ENCODE data around the gene NPEPL1.

NPEPL1 gene

DNA sequence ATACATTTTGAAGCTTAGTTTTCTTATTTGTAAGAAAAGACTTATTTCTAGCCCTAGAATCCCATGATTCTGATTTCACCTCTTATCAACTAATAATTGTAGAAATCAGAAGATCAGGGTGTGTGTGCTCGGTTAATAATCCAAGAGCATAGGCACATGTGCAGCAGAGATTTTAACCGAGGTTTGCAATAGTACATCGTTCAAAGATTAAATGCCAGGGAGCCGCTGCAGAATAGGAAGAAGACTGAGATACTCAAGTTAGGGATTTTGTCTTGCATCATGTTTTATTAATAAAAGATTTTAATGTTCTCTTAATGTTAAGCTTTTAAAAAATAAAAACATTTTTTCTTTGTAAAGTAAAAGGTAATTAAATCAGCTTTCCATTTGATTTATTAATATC is 34.6 kb upstream of the NPEPL1 start:
- no peak for DNase-seq (ENCODE audit: low read depth, low spot score)

GRCh38 chr20:58658760-58659159 is 33.8 kb upstream of the NPEPL1 start:
- DNase-seq (ENCODE audit: low read depth, low spot score) = no peak

DNA sequence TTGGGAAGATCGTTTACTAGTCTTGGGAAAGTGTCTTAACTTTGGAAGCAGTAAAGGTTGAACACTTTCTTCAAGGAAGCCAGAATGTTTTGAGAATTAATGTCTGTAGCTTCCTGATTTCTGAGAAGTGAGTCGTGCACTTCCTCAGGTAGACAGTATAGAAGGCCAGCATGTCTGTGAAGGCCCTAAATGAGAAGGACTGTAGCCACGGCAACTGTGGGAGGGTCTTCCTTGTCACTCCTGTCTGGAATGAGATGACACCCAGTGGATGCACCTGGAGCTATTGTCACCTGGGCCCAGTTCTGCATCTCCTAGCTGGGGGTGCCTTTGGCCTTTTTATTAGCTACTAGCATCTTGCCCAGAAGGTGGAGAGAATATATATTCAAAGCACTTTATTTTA is 32.8 kb upstream of the NPEPL1 start:
- no peak for DNase-seq (ENCODE audit: low read depth, low spot score)

- no peak for DNase-seq (ENCODE audit: low read depth, low spot score)
Observed at GRCh38 chr20:58660855-58661597, 31.6 kb upstream of the NPEPL1 start.

GRCh38 chr20:58661598-58662473 is 30.8 kb upstream of the NPEPL1 start:
- no peak for DNase-seq (ENCODE audit: low read depth, low spot score)

DNA sequence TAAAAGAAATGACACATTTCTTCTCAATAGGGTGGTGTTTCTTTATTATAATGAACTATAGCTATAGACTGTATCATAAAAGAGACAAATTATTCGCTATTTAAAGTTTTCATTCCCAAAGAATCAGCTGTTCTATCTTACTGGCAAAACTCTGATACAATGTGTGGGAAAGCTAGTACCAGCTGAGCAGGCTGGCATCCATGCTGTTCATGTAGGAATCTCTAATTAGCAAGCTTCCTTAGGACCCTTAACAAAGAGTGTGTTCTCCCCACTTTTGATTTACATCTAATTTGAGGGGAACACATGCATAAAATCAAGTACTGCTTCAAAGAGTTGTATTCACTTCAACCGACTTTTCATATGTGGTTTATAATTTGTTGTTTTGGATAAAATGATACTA is 28.3 kb upstream of the NPEPL1 start:
- no peak for DNase-seq (ENCODE audit: low read depth, low spot score)

GRCh38 chr20:58664883-58665282 is 27.7 kb upstream of the NPEPL1 start:
- no peak for DNase-seq (ENCODE audit: low read depth, low spot score)

- DNase-seq (ENCODE audit: low read depth, low spot score) = no peak
Observed at GRCh38 chr20:58665606-58666005, 27.0 kb upstream of the NPEPL1 start.

DNA sequence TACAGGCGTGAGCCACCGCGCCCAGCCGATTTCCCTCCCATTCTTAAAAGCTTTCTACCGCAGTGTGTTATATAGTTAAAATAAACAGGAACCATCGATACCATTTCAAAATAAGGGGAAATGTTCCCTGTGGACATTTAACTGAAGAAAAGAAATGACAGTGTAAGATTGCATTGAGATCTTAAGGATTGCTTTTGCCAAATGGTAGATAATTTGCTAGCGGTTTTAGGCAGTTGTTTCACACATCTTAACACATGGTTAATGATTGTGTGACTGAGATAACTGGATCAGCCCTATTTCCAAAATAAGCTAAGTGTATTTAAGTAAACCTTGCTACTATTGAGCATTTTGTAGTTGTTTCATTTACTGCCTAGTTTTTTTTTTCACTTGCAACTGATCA is 25.9 kb upstream of the NPEPL1 start:
- no peak for DNase-seq (ENCODE audit: low read depth, low spot score)

DNA sequence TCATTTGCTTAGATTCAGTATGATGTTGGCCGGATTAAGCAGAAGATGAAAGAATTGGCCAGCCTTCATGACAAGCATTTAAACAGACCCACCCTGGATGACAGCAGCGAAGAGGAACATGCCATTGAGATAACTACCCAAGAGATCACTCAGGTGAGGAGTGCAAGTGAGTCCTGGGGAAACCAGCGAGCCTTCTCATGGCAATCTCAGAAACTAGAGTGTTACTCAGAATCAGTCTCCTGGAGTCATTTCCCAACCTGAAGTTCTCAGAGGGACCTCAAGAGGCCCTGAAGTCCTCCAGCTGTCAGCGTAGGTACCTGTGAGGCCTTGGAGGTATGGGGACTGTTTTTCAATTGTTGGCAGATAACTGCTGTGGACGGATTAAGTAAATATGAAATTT is 24.6 kb upstream of the NPEPL1 start:
- DNase-seq (ENCODE audit: low read depth, low spot score) = no peak

- DNase-seq (ENCODE audit: low read depth, low spot score) = no peak
Observed at GRCh38 chr20:58668901-58669286, 23.7 kb upstream of the NPEPL1 start.

DNA sequence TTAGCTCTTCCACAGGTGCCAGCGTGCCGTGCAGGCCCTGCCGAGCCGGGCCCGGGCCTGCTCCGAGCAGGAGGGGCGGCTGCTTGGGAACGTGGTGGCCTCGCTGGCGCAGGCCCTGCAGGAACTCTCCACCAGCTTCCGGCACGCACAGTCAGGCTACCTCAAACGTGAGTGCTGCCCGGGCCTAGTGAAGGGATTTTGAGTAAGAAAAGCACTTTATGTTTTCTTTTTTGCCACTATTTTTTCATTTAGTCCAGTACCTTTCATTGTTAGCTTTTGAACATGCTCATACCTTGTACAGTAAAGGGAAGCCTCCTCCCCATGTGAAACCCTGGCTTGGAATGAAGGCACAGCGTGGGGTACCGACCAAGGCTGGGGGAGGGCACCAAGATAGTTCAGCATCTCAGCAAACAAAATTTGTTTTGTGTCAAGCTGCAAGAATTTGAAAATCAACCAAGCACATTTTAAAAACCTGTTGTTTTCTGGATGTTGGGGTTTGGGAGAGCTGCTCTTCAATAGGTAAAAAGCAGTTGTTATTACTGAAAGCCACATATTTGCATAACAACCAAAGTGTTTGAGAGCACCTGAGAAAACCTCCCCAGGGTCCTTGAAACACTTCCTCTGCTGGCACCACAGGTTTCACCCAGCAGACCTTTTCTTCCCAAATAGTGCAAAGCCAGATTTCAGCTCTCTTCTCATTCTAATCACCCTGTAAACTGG is 23.2 kb upstream of the NPEPL1 start:
- DNase-seq (ENCODE audit: low read depth, low spot score) = no peak

DNA sequence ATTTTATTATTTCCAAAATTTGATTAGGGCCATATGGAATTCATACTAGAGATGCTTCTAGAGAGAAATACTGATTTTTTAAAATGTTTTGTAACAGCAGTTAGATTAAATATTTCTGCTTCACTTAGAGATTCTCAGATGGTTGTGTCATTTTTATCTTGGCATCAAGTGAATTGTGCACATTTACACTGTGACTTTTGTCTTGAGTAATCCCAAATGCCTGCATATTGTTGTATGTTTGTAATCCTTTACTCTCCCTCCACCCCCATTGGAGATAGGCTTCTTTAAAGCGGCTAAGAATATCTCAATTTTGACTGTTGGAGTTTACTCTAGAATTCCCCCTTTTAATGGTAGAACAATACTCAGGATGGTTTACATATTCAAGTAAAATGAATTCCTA is 22.5 kb upstream of the NPEPL1 start:
- DNase-seq (ENCODE audit: low read depth, low spot score) = no peak

GRCh38 chr20:58670659-58671058 is 21.9 kb upstream of the NPEPL1 start:
- no peak for DNase-seq (ENCODE audit: low read depth, low spot score)

- no peak for DNase-seq (ENCODE audit: low read depth, low spot score)
Observed at GRCh38 chr20:58673119-58673518, 19.5 kb upstream of the NPEPL1 start.

DNA sequence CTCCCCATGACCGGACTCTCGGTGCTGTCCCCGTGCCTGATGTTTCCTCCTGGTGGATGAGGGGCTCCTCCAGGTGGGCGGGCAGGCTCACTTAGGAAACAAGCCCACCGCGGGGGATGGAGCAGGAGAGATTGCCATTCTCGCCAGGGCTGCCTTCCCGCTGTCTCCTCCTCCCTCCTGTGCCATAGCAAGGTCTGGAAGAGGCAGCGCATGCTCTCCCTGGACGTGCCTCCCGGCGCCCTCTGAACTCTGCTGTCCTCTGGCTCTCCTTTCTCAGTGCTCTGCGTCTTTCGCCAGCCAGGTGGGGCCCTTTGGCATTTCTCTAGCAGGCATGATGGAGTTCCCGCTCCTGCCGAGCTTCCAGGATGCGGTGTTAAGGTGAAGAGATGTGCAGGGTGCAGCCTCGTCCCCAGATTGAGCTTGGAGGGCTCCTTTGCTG is 17.4 kb upstream of the NPEPL1 start:
- DNase-seq (ENCODE audit: low read depth, low spot score) = no peak

DNA sequence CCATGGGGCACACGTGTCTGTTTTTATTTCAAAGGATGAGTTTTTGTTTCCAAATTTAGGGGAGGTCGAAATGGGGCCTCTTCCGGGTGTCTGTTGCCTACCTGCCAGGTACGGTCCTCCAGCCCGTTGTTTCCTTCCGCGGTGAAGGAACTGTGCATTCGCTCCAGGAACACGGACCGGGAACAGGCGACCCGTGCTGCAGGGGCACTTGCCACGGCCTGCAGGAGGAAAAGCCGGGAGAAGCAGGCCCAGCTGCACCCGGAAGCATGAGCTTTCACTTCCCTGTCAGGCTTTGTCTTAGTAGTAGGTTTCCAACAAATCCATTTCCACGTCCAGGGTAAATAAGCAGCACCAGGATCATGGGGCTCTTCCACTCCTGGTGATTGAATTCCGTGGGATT is 17.0 kb upstream of the NPEPL1 start:
- no peak for DNase-seq (ENCODE audit: low read depth, low spot score)

DNA sequence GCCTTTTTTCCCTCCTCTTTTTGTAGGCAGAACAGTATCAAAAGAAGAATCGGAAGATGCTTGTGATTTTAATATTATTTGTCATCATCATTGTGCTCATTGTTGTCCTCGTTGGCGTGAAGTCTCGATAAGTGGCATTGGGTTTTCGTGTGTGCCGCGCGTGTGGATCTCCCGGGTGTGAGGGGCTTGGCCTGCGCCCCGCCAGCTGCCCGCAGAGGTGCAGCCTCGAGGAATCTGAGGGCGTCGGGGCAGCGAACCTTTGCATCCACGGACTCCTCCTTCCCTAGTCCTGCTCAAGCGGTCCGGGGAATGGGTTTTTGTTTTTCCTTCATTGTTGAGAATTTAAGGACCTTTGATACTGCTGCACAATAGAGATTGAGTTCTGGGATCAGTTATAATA is 16.4 kb upstream of the NPEPL1 start:
- no peak for DNase-seq (ENCODE audit: low read depth, low spot score)

DNA sequence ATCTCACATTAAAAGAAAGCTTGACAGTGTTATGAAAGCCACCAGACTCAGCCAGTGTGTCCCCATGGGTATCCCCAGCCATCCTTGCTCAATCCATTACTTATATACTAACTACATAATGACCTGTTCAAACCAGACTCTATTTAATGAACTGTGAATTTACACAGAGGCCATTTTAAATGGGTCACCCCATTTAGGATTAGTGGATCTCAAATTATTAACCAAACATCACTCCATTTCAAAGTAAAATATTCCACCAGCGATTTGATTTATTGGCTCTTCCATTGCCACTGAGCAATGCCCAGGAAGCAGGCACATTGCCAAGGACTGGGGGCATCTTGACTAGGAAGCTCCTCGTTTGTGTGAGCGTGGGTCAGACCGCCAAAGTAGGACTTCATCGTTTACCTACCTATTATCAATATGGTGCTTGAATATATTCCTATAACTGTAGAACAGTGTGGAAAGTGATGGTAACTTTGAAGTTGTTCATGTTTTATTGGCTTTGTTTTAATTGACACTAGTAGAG is 15.5 kb upstream of the NPEPL1 start:
- DNase-seq (ENCODE audit: low read depth, low spot score) = no peak

GRCh38 chr20:58677808-58678207 is 14.8 kb upstream of the NPEPL1 start:
- no peak for DNase-seq (ENCODE audit: low read depth, low spot score)

- DNase-seq (ENCODE audit: low read depth, low spot score) = no peak
Observed at GRCh38 chr20:58678806-58679205, 13.8 kb upstream of the NPEPL1 start.

All from smooth muscle cell of the brain vasculature (primary cell).